MM.1S (cell line): Measurements from ENCODE around the gene BCR.

Experiments used
- CTCF ChIP-seq: fragments of 300-600 bp; sonication (generic); IDR thresholded peaks from 2 replicates; pipeline ENCODE4 v1.5.1; 2016; ENCODE audit warnings: antibody characterized with exemption, low read length, mixed read lengths
- EZH2 ChIP-seq: fragments of 300-600 bp; sonication (generic); optimal IDR thresholded peaks from 2 replicates; pipeline ENCODE3; 2017; ENCODE audit warnings: low read depth, mild to moderate bottlenecking, antibody characterized with exemption, low read length, mixed read lengths
- EZH2phosphoT487 ChIP-seq: fragments of 300-600 bp; sonication (generic); IDR thresholded peaks from 2 replicates; pipeline ENCODE4 v1.6.1; 2018; ENCODE audit warnings: antibody characterized with exemption, low read length

DNA sequence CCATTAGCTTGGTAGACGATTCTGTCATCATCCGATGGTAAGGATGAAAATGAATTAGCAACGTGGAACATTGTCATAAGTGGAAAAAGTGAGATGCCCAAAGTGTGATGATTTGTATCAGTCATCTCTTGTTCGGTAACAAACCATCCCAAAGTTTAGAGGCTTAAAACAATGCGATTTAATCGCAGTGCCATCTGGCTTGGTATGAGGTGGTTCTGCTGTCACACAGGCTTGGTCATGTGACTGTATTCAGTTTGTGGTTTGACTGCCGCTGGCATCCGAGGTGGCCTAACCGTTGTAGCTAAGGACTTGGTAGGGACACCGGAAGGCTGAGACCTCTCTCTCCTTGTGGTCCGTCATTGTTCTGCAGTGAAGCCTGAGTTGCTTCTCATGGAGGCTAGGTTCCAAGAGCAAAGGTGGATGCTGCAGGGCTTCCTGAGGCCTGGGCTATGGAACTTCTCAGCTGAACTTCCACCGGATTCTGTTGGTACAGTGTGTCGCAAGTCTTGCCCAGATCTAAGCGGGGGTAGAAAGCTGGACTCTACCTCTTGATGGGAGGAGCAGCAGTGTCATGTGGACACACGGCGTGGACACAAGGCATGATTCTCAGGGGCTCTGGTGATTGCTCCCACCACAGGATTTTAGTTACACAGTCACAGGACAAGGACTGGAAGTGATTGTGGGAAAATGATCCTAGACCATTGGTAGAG is 36.3 kb downstream of the BCR start:
- TF ChIP-seq CTCF (no peak), EZH2phosphoT487 (no peak), EZH2 (no peak)
